Measurements from ENCODE around the gene GNG14. TPM values are rescaled to one million over a fixed set of nuclear protein-coding genes. Genes with fewer than 3 reads are reported as not detected.

The GNG14 gene
- total RNA-seq, 2 experiments from 2014 or later, result not detected

DNA sequence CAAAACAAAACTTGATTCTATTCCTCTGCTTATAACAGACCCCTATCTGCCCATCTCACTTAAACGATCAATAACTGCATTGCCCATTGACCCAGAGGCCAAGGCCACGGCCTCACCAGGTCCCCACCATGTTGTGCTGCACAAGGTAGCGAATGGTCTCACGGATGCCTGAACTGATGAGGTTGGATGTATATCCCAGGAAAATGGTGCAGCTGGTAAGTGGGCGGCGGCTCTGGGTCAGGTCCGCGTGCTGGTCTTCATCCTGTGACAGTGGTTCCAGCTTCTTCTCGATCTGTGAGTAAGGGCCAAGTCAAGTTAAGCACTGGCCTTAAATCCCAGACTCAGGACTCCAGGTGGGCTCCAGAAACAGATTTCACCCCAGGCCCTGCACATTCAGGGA is 7.8 kb upstream of the GNG14 start:
- peaks cover 37% of the 10 kb centered on the region for H3K36me3 Mint-ChIP-seq (ENCODE audit: low read depth)
- ChIA-PET POLR2A (no interaction called here), CTCF (interaction anchor here (0.8 to 1.8 kb wide), 4 partner anchors 9 to 116 kb away, joined by 3 to 7 read pairs (median 3); a partner anchor contains a TSS)
- H3K27ac Mint-ChIP-seq, result peak overlapping the region; percentile 60
- peaks cover 24% of the 10 kb centered on the region for H3K4me1 Mint-ChIP-seq
- H3K9me3 Mint-ChIP-seq (ENCODE audit: low read depth), result no peaks in the 10 kb centered on the region
- ATAC-seq (no peak), DNase-seq (no peak)
- H3K4me3 Mint-ChIP-seq, result peak overlapping the region; percentile 99
- no peaks in the 10 kb centered on the region for H3K27me3 Mint-ChIP-seq
- intact Hi-C loops (cut with DNase I, micrococcal nuclease), result loop anchor here in 1 of 2 experiments (2.0 kb wide), 1 partner anchor 57 kb away; the partner anchor contains the start of gene GET3

DNA sequence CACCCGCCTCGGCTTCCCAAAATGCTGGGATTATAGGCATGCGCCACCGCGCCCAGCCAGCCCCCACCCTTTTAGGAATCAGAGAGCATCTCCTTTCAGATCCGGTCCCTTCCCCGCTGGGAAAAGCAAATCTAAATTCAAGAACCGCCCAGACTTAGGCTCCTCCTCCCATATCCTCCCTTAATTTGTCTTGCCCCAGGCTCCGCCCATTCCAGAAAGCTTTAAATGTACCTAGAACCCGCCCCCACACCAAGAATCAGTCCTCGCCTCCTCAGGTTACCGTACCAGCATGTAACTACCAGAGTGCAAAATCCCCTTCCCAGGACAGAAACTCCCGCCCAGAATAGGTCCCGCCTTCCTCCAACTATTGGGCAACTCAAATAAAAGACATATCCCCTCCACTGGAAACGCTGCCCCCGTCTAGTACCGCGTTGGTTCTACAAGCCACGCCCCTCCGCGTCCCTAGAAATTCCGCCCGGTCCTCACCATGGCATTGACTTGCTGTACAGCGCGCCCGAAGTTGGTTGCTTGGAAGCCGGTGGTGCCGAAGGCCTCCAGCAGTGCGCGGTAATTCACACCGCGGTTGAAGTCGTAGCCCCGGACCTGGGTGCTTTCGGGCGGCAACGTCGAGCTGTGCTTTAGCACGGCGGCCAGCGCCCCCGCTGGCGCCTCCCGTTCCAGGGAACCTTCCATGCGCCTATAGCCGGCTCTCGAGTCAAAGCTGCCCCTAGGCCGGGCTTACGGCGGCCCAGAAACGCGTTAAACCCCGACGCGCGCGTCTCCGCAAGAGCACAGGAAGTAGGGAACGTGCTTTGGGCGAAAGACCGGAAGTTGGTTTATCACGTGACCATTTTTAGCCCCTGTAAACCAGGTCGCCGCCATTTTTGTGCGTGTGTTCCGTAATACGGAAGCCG is 6.5 kb upstream of the GNG14 start, which contains the start of gene DHPS:
DHPS (minus strand) TSS at position 807 of the 914 bp plus-strand sequence; CDS start at position 693, 114 bp downstream.
- H3K9me3 Mint-ChIP-seq (ENCODE audit: low read depth), result no peaks in the 10 kb centered on the region
- POLR2A ChIA-PET, result interaction anchor here (0.5 to 1.8 kb wide), 14 partner anchors 10 to 224 kb away, joined by 3 to 13 read pairs (median 3); partner anchors contain the start of genes JUNB, MAN2B1, TRIR and WDR83
- H3K4me1 Mint-ChIP-seq, result peaks cover 23% of the 10 kb centered on the region
- H3K4me3 Mint-ChIP-seq, result peak within 1 kb of the TSS; percentile 99
- intact Hi-C loops (cut with DNase I, micrococcal nuclease), result loop anchor here (1.0 to 2.0 kb wide), 13 partner anchors 12 to 519 kb away; partner anchors contain the start of genes FBXW9 (in 2 of the 2), FARSA (in 1 of the 2), GET3 (in 1 of the 2) and NACC1 (in 1 of the 2)
- H3K36me3 Mint-ChIP-seq (ENCODE audit: low read depth), result peaks cover 32% of the 10 kb centered on the region
- H3K27ac Mint-ChIP-seq, result peak within 1 kb of the TSS; percentile 97
- no peaks in the 10 kb centered on the region for H3K27me3 Mint-ChIP-seq
- DNase-seq (peak; percentile 94), ATAC-seq (peak; percentile 90)
- CTCF ChIA-PET, result interaction anchor here (0.6 to 1.8 kb wide), 9 partner anchors 10 to 1266 kb away, joined by 3 to 7 read pairs (median 3); no protein-coding TSS in a partner anchor

DNA sequence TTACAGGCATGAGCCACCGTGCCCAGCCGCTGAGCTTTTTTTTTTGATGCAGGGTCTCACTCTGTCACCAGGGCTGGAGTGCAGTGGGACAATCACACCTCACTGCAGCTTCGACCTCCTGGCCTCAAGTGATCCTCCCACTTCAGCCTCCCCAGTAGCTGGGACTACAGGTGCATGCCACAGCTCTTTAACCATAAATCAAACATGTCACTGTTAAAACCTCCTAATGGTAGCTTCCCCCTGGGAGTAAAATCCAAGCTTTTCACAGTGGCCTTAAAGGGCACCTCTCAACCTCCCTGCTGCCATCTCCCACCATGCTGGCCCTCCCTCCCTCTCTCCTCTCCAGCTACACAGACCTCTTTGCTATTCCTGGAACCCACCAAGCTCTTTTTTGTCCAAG is 2.0 kb upstream of the GNG14 start:
- Mint-ChIP-seq H3K4me1 (peaks cover 4% of the 10 kb centered on the region), H3K4me3 (no peak overlapping the region), H3K27ac (no peak overlapping the region), H3K36me3 (ENCODE audit: low read depth) (peaks cover 6% of the 10 kb centered on the region), H3K27me3 (no peaks in the 10 kb centered on the region), H3K9me3 (ENCODE audit: low read depth) (no peaks in the 10 kb centered on the region)
- ChIA-PET POLR2A (no interaction called here), CTCF (interaction anchor here (1.9 kb wide), 1 partner anchor 14 kb away, joined by 9 read pairs; no protein-coding TSS in a partner anchor)
- ATAC-seq (no peak), DNase-seq (no peak)
- intact Hi-C loops (cut with DNase I, micrococcal nuclease), result no loop called here

GRCh38 chr19:12689012-12689411 is 1.2 kb downstream of the GNG14 start:
- intact Hi-C loops (cut with DNase I, micrococcal nuclease), result no loop called here
- DNase-seq (no peak), ATAC-seq (no peak)
- ChIA-PET POLR2A (interaction anchor here (0.6 kb wide), 1 partner anchor 76 kb away, joined by 3 read pairs; no protein-coding TSS in a partner anchor), CTCF (interaction anchor here (0.6 kb wide), 1 partner anchor 58 kb away, joined by 4 read pairs; no protein-coding TSS in a partner anchor)
- peaks cover 2% of the 10 kb centered on the region for H3K36me3 Mint-ChIP-seq (ENCODE audit: low read depth)
- no peaks in the 10 kb centered on the region for H3K4me1 Mint-ChIP-seq
- H3K27me3 Mint-ChIP-seq, result no peaks in the 10 kb centered on the region
- no peak overlapping the region for H3K4me3 Mint-ChIP-seq
- no peaks in the 10 kb centered on the region for H3K9me3 Mint-ChIP-seq (ENCODE audit: low read depth)
- no peak overlapping the region for H3K27ac Mint-ChIP-seq

- ATAC-seq, result no peak
- no peak for DNase-seq
- Mint-ChIP-seq H3K36me3 (ENCODE audit: low read depth) (peaks cover 2% of the 10 kb centered on the region), H3K27ac (no peak overlapping the region), H3K4me1 (no peaks in the 10 kb centered on the region), H3K27me3 (no peaks in the 10 kb centered on the region), H3K4me3 (no peak overlapping the region), H3K9me3 (ENCODE audit: low read depth) (no peaks in the 10 kb centered on the region)
- CTCF ChIA-PET, result interaction anchor here (1.1 kb wide), 1 partner anchor 58 kb away, joined by 3 read pairs; no protein-coding TSS in a partner anchor
- intact Hi-C loops (cut with DNase I, micrococcal nuclease), result no loop called here
- POLR2A ChIA-PET, result interaction anchor here (0.6 to 0.7 kb wide), 2 partner anchors 71 to 77 kb away, joined by 3 read pairs; no protein-coding TSS in a partner anchor
Observed at GRCh38 chr19:12689581-12690216, 1.9 kb downstream of the GNG14 start.

DNA sequence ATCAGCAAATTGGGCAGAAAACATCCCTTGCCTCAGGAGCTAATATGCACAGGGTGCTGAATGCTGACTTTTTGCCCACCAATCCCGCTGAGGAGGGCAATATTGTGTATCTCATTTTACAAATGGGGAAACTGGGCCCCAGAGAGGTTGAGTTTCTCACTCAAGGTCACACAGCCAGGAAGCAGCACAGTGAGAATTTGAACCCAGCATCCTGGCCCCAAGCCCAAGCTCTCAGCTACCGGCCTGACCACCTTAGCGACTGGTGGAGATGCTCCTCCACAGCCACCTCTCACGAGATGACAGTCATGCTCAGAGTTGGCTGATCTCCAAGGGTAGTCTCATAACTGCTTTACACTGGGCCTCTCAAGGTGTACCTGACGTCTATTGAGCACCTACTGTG is 5.2 kb downstream of the GNG14 start:
- ChIA-PET POLR2A (no interaction called here), CTCF (interaction anchor here (0.6 to 0.9 kb wide), 2 partner anchors 31 to 156 kb away, joined by 3 to 4 read pairs; no protein-coding TSS in a partner anchor)

GRCh38 chr19:12694641-12695040 is 6.8 kb downstream of the GNG14 start:
- ATAC-seq (no peak), DNase-seq (no peak)
- Mint-ChIP-seq H3K4me1 (peaks cover 11% of the 10 kb centered on the region), H3K27me3 (no peaks in the 10 kb centered on the region), H3K36me3 (ENCODE audit: low read depth) (peaks cover 8% of the 10 kb centered on the region), H3K4me3 (peak overlapping the region; percentile 46), H3K27ac (no peak overlapping the region), H3K9me3 (ENCODE audit: low read depth) (no peaks in the 10 kb centered on the region)
- intact Hi-C loops (cut with DNase I, micrococcal nuclease), result no loop called here
- ChIA-PET CTCF (interaction anchor here (0.8 to 1.1 kb wide), 2 partner anchors 17 to 52 kb away, joined by 3 read pairs; no protein-coding TSS in a partner anchor), POLR2A (interaction anchor here (0.6 to 1.1 kb wide), 2 partner anchors 13 to 65 kb away, joined by 4 to 6 read pairs; partner anchors contain the start of gene DHPS)

More for the DNA sequence above, 5.2 kb downstream of the GNG14 start:
- intact Hi-C loops (cut with DNase I, micrococcal nuclease), result no loop called here
- no peaks in the 10 kb centered on the region for H3K9me3 Mint-ChIP-seq (ENCODE audit: low read depth)
- H3K27me3 Mint-ChIP-seq, result no peaks in the 10 kb centered on the region
- peaks cover 8% of the 10 kb centered on the region for H3K4me1 Mint-ChIP-seq
- peaks cover 2% of the 10 kb centered on the region for H3K36me3 Mint-ChIP-seq (ENCODE audit: low read depth)
- DNase-seq (no peak), ATAC-seq (no peak)
- H3K4me3 Mint-ChIP-seq, result no peak overlapping the region
- no peak overlapping the region for H3K27ac Mint-ChIP-seq

DNA sequence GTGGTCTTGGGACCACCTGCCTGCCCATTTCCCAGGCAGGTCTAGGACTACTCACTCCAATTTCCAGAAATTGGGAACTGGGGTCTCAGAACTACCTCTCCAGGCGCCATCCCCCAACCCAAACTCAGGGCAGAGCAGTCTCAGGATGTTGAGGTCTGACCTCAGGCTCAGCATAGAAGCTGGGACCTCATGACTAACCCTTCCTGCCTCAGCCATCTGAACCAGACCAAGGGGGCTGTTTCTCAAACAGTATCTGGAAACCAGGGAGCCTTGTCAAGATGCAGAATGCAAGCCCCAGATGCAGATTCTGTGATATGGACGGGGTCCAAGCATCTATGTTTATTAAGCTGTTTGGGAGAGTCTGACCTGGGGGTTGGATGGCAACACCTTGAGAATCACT is 7.3 kb downstream of the GNG14 start:
- H3K9me3 Mint-ChIP-seq (ENCODE audit: low read depth), result no peaks in the 10 kb centered on the region
- ATAC-seq (no peak), DNase-seq (no peak)
- no peaks in the 10 kb centered on the region for H3K27me3 Mint-ChIP-seq
- H3K4me3 Mint-ChIP-seq, result peak overlapping the region; percentile 46
- POLR2A ChIA-PET, result interaction anchor here (1.1 kb wide), 1 partner anchor 14 kb away, joined by 6 read pairs; the partner anchor contains the start of gene DHPS
- peaks cover 8% of the 10 kb centered on the region for H3K36me3 Mint-ChIP-seq (ENCODE audit: low read depth)
- H3K27ac Mint-ChIP-seq, result no peak overlapping the region
- CTCF ChIA-PET, result interaction anchor here (0.8 kb wide), 2 partner anchors 17 to 682 kb away, joined by 3 read pairs; no protein-coding TSS in a partner anchor
- H3K4me1 Mint-ChIP-seq, result peaks cover 11% of the 10 kb centered on the region
- intact Hi-C loops (cut with DNase I, micrococcal nuclease), result no loop called here

DNA sequence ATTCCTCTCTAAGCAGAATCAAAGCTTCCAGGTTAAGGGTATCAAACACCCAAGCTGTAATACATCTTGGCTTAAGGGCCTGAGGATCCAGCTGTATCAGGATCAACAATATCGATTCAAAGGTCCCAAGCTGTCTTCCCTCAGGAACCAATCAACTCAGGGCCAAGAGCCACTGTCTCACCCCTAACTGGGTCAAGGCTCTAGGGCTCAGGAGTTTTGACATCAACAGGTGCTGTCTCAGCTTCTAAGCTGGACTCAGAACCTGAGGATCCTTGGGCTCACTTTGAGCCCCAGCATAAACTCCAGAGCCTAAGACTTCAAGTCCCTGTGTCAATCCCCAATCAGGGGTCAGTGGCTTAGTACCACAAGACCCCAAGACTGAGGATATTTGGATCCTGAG is 7.7 kb downstream of the GNG14 start:
- Mint-ChIP-seq H3K4me3 (peak overlapping the region; percentile 75), H3K27me3 (no peaks in the 10 kb centered on the region), H3K9me3 (ENCODE audit: low read depth) (no peaks in the 10 kb centered on the region), H3K4me1 (peaks cover 11% of the 10 kb centered on the region), H3K36me3 (ENCODE audit: low read depth) (peaks cover 8% of the 10 kb centered on the region), H3K27ac (no peak overlapping the region)
- intact Hi-C loops (cut with DNase I, micrococcal nuclease), result no loop called here
- CTCF ChIA-PET, result interaction anchor here (0.8 to 1.2 kb wide), 3 partner anchors 18 to 682 kb away, joined by 3 to 4 read pairs (median 3); no protein-coding TSS in a partner anchor
- POLR2A ChIA-PET, result interaction anchor here (1.1 kb wide), 1 partner anchor 14 kb away, joined by 6 read pairs; the partner anchor contains the start of gene DHPS
- DNase-seq (no peak), ATAC-seq (no peak)

DNA sequence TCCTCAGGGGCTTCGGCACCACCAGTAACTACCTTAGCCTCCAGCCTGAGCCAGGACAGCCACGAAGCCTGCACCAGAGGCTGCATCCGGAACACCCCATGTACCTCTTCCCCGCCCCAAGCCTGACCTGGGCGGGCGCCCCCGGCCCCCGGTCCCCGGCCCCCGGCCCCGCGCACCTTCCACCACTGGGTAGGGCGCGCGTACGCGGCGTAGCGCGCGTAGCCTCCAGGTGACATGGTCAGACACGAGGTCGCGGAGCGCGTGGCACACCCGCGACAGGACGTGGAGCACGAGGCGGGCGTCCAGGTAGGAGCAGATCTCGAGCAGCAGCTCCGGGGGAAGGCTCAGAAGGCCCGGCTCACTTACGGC is 8.2 kb downstream of the GNG14 start:
- ChIA-PET POLR2A (interaction anchor here (0.7 to 1.1 kb wide), 3 partner anchors 14 to 85 kb away, joined by 3 to 6 read pairs (median 3); partner anchors contain the start of genes DHPS, TNPO2, ZNF490 and ZNF791), CTCF (interaction anchor here (0.8 to 1.2 kb wide), 2 partner anchors 62 to 683 kb away, joined by 3 to 4 read pairs; no protein-coding TSS in a partner anchor)
- DNase-seq (peak; percentile 41), ATAC-seq (peak; percentile 9)
- H3K4me3 Mint-ChIP-seq, result peak overlapping the region; percentile 75
- peaks cover 11% of the 10 kb centered on the region for H3K4me1 Mint-ChIP-seq
- peaks cover 12% of the 10 kb centered on the region for H3K36me3 Mint-ChIP-seq (ENCODE audit: low read depth)
- peak overlapping the region; percentile 94 for H3K27ac Mint-ChIP-seq
- H3K27me3 Mint-ChIP-seq, result no peaks in the 10 kb centered on the region
- intact Hi-C loops (cut with DNase I, micrococcal nuclease), result loop anchor here (1.0 kb wide), 3 partner anchors 15 to 38 kb away; partner anchors contain the start of genes DHPS (in 2 of the 2) and TRIR (in 1 of the 2)
- no peaks in the 10 kb centered on the region for H3K9me3 Mint-ChIP-seq (ENCODE audit: low read depth)
